ENCODE results near the gene SLC27A6.
"Not testable (repeated sequence)": the region's sequence is repeated elsewhere in the genome, so short reads cannot be mapped to it uniquely, and the experiment has no call there.

The SLC27A6 gene, protein sequence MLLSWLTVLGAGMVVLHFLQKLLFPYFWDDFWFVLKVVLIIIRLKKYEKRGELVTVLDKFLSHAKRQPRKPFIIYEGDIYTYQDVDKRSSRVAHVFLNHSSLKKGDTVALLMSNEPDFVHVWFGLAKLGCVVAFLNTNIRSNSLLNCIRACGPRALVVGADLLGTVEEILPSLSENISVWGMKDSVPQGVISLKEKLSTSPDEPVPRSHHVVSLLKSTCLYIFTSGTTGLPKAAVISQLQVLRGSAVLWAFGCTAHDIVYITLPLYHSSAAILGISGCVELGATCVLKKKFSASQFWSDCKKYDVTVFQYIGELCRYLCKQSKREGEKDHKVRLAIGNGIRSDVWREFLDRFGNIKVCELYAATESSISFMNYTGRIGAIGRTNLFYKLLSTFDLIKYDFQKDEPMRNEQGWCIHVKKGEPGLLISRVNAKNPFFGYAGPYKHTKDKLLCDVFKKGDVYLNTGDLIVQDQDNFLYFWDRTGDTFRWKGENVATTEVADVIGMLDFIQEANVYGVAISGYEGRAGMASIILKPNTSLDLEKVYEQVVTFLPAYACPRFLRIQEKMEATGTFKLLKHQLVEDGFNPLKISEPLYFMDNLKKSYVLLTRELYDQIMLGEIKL

DNA sequence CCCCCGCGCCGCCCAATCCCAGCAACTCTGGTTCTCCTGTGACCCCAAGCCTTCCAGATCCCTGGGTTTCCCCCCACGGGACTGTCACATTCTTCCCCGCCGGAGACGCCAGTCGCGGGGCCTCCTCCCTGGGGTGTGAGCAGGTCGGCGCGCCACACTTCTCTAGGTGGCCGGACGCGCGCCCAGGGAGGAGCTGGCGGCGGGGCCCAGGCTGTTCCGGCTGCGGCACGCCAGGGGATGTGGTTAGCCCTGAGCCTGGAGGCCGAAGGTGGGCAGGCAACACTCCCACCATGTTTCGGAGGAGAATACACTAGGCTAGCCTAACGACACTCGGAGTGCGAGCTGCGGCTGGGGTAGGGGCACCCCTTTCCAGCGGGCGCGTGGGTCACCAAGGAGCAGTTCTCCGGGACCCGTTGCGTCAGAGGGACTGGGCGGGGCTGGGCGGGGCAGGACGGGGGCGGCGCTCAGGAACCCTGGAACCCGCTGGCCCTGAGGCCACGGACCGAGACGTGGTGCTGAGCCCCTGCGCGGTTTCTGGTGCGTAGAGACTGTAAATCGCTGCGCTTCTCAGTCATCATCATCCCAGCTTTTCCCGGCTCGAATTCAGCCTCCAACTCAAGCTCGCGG, at the start of gene SLC27A6:
SLC27A6 (plus strand) TSS at position 478 of the 627 bp plus-strand sequence. CDS start 650 bp downstream, outside the sequence.
- no peak for DNase-seq

DNA sequence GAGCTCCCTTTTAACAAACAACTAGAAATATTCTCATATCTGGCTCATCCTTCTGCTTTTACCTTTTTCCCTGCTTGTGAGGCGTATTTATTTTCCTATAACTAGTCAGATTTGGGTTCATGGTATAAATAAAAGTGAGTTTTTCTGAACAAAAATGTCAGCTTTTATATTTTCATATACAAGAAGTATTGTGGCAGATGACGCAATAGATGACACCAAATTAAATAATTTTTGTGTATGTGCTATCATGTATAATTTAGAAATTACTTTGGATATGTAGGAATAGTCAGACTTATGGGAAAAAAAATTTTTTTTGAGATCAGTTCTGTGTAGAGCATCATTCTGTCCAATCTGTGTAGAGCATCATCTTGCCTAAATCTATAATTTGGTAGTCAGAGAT, 45.7 kb upstream of the SLC27A6 start:
- DNase-seq = no peak

DNA sequence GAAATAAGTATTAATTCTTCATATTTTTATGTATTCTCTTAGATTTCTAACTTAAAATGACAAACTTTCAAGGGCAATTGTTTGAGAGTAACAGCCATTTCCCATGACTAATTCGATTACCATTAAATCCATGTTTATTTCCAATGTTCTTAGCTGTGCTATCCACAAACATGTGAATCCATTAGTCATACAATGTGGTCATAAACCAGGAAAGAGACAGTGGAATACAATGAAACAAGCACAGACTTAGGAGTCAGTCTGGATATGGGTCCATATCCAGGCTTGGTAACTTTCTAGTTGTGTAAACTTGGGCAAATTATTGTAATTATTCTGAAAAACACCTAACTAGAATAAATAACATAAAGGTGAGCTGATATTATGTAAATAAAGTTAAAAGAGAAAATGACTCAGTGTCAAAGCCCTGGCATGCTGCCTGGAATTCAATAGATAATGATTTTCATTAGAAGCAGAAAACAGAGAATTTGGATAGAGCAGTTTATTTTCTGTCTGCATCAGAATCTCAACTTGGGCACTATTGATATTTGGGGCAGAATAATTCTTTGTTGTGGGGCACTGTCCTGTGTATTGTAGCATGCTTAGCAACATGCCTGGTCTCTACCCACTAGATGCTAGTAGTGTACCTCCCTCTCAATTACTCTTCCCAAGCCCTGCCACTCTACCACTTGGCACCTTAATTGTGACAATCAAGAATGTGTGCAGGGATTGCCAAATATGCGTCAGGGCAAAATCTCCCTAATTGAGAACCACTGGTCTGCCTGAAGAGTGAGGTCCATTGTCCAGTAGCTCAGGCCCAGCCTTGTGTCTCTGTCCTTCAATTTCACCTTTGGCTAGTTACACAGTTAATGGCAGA, 44.7 kb upstream of the SLC27A6 start:
- DNase-seq = no peak

DNA sequence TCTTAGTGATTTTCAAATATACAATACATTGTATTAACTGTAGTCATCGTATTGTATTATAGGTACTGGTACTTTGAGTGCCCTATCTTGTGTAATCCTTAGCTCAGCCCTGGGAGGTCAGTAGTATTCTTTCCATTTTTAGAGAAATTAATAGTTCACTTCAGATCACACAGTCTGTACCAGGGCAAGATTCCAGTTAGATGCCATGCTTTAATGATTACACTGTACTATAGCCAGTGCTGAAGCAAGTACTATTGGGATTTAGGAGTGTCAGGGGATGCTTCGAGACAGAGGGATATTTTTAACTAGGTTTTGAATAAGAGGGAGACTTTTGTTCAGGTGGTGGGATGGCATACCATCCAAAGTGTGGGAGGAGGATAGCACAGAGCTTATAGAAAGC, 41.0 kb upstream of the SLC27A6 start:
- DNase-seq = no peak

DNA sequence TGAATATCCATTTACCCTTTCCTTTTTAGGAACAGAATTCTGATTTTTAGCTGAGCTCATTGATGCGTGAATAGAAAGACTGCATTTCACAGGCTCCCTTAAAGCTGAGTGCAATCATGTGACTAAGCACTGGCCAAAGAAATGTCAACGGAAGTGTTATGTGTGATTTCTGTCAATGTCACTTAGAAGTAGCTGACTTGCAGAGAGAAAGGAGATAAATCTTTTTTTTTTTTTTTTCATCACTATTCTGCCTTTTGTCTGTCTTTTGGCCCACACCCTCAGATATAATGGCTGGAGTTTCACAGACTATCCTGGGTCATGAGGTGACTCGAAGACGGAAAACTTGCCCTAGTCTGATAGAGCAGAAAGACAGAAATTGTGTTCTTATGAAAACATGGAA, 39.3 kb upstream of the SLC27A6 start:
- DNase-seq = no peak

DNA sequence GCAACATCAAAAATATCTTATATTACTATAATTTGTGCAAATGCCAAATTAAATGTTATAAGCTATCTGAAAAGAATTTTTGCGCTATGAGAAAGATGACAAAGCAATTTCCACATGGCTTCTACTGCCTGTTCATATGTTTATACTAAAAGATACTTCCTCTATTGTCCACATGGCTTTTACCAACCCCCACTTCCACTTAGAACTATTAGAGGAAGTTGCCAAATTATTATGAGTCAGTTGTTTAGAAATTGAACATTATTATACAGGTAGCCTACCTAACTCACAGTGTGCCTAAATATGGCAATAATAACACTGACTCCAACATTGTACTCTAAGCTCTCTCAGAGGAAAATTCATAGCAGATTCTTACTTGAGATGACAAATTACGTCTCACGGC, 37.6 kb upstream of the SLC27A6 start:
- DNase-seq = no peak

DNA sequence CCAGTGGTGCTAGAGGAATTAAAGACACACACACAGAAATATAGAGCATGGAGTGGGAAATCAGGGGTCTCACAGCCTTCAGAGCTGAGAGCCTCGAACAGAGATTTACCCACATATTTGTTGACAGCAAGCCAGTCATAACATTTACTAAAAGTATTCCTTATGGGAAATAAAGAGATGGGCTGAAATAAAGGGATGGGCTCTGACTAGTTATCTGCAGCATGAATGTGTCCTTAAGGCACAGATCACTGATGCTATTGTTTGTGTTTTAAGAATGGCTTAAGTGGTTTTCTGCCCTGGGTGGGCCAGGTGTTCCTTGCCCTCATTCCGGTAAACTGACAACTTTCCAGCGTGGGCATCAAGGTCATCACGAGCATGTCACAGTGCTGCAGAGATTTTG, 33.1 kb upstream of the SLC27A6 start:
- not testable (repeated sequence) for DNase-seq

DNA sequence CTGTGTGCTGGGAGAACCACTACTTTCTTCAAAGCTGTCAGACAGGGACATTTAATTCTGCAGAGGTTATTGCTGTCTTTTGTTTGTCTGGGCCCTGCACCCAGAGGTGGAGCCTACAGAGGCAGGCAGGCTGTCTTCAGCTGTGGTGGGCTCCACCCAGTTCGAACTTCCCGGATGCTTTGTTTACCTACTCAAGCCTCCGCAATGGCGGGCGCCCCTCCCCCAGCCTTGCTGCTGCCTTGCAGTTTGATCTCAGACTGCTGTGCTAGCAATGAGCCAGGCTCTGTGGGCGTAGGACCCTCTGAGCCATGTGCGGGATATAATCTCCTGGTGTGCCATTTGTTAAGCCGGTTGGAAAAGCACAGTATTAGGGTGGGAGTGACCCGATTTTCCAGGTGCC, 22.2 kb upstream of the SLC27A6 start:
- not testable (repeated sequence) for DNase-seq

DNA sequence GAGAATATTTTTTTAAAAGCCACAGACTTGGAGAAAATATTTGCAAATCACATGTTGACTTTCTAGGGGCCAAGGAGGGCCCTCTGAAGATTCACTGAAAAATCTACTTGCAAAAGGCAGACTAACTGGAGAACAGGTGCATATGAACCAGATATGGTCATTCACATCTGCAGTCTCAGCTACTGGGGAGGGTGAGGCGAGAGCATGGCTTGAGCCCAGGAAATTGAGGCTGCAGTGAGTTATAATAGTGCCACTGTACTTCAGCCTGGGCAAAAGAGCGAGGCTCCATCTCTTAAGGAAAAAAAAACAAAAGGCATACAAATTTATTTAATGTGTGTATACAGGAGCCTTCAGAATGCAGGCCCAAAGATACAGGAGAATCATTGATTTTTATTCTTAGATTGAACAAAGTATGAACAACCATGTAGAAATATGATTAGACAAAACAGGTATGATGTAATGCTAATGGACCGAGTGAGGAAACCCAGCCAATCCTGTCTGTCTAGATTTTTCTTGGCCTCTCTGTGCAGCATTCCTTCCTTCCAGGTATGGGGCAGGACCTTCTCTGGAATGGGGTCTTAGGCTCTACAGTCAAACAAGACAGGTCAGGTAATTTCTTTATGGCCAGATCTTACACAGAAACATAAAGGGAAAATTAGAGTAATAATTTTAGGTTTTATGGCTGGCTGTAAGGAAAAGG, 15.3 kb upstream of the SLC27A6 start:
- no peak for DNase-seq

DNA sequence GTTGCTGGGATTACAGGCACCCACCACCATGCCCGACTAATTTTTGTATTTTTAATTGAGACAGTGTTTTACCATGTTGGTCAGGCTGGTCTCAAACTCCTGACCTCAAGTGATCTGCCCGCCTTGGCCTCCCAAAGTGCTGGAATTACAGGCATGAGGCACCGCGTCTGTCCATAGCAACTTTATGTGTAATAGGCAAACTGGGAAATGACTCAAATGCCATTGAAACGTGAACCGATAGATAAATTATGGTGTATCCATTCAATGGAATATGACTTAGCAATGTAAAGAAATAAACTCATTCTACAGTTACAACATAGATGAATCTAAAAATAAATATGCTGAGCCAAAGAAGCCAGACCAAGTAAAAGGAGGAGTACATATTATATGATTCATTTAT, 14.0 kb upstream of the SLC27A6 start:
- DNase-seq = not testable (repeated sequence)

DNA sequence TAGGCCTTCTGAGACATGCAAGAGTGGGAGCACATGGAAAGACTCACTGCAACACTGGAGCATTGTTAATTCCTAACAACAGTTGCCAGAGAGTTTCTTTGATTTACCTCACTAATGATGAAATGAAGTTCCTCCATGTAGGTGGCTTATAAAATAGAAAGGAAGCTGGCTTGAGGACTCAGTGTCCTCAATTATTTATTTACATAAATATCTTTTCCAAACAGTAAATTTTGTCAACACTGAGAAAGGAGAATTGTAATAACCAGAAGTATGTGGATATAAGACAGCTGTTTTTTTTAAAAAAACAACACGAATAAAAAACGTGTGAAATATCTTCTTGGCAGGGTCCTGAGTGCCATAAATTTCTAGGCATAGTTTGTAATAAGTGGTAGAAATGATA, 9.1 kb upstream of the SLC27A6 start:
- no peak for DNase-seq

DNA sequence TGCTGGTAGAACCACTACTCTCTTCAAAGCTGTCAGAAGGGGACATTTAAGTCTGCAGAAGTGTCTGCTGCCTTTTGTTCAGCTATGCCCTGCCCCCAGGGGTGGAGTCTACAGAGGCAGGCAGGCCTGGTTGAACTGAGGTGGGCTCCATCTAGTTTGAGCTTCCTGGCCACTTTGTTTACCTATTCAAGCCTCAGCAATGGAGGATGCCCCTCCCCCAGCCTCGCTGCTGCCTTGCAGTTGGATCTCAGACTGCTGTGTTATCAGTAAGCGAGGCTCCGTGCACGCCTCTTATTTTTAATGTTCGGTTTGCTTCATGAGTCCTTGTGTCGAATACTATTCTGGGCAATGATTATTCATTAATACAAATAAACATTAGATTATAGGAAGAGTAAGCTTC, 3.1 kb upstream of the SLC27A6 start:
- no peak for DNase-seq

DNA sequence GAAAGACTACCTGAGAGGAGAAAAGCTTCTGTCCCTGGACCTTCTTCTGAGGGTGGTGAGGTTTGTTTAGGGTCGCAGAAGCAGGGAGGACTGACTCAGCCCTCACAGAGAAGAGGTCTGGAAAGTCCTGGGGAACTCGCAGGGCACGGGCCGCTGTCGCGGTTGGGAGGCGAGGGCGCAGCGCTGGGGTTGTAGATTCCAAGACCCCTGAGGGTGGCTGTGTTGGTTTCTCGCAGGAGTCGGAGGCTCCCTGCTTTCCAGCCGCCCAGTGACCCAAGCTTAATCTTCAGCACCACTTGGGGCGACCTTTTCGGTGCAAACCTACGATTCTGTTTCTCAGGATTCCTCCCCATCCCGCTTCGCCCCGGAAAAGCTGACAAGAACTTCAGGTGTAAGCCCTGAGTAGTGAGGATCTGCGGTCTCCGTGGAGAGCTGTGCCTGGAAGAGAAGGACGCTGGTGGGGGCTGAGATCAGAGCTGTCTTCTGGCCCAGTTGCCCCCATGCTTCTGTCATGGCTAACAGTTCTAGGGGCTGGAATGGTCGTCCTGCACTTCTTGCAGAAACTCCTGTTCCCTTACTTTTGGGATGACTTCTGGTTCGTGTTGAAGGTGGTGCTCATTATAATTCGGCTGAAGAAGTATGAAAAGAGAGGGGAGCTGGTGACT, 482 bp downstream of the SLC27A6 start:
- no peak for DNase-seq

DNA sequence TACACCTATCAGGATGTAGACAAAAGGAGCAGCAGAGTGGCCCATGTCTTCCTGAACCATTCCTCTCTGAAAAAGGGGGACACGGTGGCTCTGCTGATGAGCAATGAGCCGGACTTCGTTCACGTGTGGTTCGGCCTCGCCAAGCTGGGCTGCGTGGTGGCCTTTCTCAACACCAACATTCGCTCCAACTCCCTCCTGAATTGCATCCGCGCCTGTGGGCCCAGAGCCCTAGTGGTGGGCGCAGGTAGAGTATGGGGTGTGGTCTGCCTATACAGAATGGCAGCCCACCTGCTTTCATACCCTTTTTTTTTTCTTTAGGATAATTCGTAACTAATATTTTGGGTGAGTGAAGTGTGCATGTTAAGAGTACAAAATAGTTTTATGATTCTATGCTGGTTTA, 1.1 kb downstream of the SLC27A6 start:
- no peak for DNase-seq

DNA sequence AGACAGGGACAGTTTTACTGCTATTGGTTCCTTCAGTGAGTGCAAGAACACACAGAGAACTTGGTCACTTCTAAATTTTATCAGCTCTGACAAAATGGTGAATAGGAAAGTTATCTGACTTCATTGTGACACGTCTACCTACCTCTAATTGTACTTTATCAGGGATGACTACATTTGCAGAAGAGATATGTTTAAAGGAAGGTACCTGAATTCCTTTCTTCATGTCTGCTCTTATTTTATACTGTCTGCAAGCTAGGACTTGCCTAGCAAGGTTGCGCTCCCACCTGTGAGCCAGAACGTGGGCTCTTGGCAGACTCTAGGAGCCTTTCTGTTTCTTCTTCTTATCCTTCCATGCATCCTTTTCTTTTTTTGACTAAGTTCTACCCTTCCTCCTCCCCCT, 1.6 kb downstream of the SLC27A6 start:
- DNase-seq = no peak

DNA sequence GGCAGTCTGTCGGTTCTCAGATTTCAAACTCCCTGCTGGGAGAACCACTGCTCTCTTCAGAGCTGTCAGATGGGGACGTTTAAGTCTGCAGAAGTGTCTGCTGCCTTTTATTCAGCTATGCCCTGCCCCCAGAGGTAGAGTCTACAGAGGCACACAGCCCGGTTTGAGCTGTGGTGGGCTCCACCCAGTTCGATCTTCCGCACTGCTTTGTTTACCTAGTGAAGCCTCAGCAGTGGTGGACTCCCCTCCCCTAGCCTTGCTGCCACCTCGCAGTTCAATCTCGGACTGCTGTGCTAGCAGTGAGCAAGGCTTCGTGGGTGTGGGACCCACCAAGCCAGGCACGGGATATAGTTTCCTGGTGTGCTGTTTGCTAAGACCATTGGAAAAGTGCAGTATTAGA, 8.0 kb downstream of the SLC27A6 start:
- DNase-seq = no peak

DNA sequence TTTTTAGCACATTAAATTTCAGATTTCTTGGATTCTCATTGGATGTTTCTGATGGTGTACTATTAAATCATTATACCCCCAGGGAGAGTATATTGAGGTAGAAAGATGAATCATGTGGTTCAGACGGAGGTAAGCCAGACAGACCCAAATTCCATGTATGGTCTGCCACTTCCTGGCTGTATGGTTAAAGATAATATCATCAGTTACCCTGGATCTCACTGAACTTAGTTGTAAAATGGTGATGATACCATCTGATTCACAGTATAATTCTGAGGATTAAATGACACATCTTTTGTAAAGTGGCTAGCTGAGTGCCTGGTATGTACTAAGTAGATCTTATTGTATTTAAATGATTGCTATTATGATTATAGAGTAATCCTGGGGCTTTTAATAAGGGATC, 9.3 kb downstream of the SLC27A6 start:
- DNase-seq = no peak

DNA sequence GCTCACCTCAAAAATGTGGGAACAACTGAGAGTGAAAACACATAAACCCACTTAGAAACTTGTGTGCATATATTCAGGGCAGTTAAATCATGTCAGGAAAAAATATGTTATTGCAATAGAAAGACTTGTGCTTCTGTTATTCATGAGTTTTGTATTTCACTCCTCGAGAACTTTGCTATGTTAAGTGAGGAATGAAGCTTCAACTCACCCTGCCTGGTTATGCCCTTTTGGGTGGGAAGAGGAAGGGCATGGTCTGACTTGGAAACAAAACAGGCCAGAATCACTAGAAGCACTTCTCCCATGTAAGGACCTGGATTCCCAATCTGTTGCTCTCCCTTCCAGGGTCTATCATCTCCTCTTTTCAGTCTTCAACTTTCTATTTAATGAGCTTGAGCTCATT, 14.5 kb downstream of the SLC27A6 start:
- DNase-seq = no peak

DNA sequence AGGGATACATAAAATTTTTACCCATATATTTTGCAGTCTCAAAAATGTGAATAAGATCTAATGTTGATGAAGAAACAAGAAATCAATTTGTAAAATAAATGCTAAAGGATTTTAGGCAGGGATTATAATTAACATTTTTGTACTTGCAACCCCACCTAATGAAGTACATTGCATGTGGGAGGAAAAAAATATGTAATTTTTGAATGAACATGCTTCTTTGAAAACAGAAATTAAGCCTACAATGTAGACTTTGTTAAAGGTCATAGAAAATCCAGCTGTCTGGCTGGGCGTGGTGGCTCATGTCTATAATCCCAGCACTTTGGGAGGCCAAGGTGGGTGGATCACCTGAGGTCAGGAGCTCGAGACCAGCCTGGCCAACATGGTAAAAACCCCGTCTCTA, 15.6 kb downstream of the SLC27A6 start:
- no peak for DNase-seq

DNA sequence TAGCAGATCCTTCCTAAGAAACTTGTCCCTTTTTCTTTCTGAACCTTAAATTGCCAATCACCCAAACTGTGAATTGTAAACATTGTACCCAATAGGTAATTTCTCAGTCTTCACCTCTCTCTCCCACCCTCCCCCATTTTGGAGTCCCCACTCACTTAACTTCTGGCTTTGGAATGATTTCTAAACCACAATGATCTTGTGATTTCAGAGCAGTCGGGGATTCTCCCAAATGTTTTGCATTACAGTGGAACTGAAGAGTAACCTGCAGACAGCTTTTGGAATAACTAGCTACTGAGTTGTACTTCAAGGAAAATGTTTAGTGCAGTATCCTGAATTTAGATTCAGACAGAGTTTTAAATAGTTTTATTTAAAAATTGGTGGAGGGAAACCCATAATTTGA, 19.2 kb downstream of the SLC27A6 start:
- no peak for DNase-seq

DNA sequence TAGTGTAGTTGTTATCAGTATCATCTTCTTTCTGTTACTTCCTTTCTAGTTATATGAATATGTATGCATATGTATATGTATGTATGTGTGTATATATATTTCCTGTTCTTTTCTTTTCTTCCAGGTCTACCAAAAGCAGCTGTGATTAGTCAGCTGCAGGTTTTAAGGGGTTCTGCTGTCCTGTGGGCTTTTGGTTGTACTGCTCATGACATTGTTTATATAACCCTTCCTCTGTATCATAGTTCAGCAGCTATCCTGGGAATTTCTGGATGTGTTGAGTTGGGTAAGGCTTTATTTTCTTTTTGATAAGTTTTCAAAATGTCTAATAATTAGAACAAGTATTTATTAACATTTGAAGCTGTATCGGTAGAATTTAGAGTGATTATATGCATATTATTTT, 23.2 kb downstream of the SLC27A6 start:
- no peak for DNase-seq

All from CD4-positive, alpha-beta T cell treated with Interleukin-21 for 1 hour (primary cell).